Thymus (tissue), 14 donors: Measurements from ENCODE around the gene RBM14. TPM values are rescaled to one million over a fixed set of nuclear protein-coding genes. Genes with fewer than 3 reads are reported as not detected.

ENCODE experiments used
- DNase-seq, 9 donors: peaks; one replicate each; pipeline ENCODE4 v3.0.0-alpha.2; 2013; ENCODE audit warnings: low spot score in 9 of 9, low read depth in 6 of 9, missing footprints in 1 of 9
- H3K27ac ChIP-seq, 2 donors: one replicate each; pipeline ENCODE4 v1.5.1; 2013; ENCODE audit warnings: control low read depth in 1 of 2, low read depth in 1 of 2, low read length in 1 of 2, mild to moderate bottlenecking in 1 of 2, moderate library complexity in 1 of 2
- H3K27me3 ChIP-seq, 2 donors: one replicate each; pipeline ENCODE4 v1.5.1; 2013; ENCODE audit warnings: low read length in 1 of 2; ENCODE audit not compliant: control insufficient read depth in 2 of 2, insufficient read depth in 1 of 2
- H3K36me3 ChIP-seq, 2 donors: one replicate each; pipeline ENCODE4 v1.5.1; 2013; ENCODE audit warnings: low read length in 1 of 2, mild to moderate bottlenecking in 1 of 2, moderate library complexity in 1 of 2; ENCODE audit not compliant: control insufficient read depth in 2 of 2, insufficient read depth in 2 of 2
- H3K4me1 ChIP-seq, 2 donors: one replicate each; pipeline ENCODE4 v1.5.1; 2013; ENCODE audit warnings: low read length in 2 of 2; ENCODE audit not compliant: control insufficient read depth in 2 of 2, insufficient read depth in 2 of 2
- H3K4me3 ChIP-seq, 2 donors: one replicate each; pipeline ENCODE4 v1.5.1; 2013; ENCODE audit warnings: low read length in 2 of 2, control low read depth in 1 of 2, mild to moderate bottlenecking in 1 of 2
- H3K9me3 ChIP-seq, 2 donors: one replicate each; pipeline ENCODE4 v1.5.1; 2013; ENCODE audit warnings: low read length in 1 of 2, mild to moderate bottlenecking in 1 of 2; ENCODE audit not compliant: control insufficient read depth in 2 of 2, insufficient read depth in 1 of 2
- WGBS: extraction: QIAGEN DNeasy Blood & Tissue Kit; methylation state at CpG from one replicate; pipeline ENCODE4 v1.1.7; 2013; 5-methylcytosine and 5-hydroxymethylcytosine counted together
- long read RNA-seq, 10 donors: transcript quantifications; one replicate each; lab custom pipeline, GENCODE V29; 2026
- polyA plus RNA-seq: library from polyadenylated mRNA; stranded (reverse); fragments of 200-250 nt; gene quantifications from one replicate; pipeline ENCODE4 v1.2.3, GENCODE V29; 2013
- total RNA-seq: library from RNA; stranded (reverse); fragments of 120-200 nt; gene quantifications from one replicate; pipeline ENCODE4 v1.2.4, GENCODE V29; 2013
- donor health status: healthy.

The RBM14 gene, protein sequence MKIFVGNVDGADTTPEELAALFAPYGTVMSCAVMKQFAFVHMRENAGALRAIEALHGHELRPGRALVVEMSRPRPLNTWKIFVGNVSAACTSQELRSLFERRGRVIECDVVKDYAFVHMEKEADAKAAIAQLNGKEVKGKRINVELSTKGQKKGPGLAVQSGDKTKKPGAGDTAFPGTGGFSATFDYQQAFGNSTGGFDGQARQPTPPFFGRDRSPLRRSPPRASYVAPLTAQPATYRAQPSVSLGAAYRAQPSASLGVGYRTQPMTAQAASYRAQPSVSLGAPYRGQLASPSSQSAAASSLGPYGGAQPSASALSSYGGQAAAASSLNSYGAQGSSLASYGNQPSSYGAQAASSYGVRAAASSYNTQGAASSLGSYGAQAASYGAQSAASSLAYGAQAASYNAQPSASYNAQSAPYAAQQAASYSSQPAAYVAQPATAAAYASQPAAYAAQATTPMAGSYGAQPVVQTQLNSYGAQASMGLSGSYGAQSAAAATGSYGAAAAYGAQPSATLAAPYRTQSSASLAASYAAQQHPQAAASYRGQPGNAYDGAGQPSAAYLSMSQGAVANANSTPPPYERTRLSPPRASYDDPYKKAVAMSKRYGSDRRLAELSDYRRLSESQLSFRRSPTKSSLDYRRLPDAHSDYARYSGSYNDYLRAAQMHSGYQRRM
- 27.2 TPM for total RNA-seq
- 70.4 TPM for polyA plus RNA-seq
- long read RNA-seq, donor 1, partial matches to known transcripts: 0 of 1 reads
- long read RNA-seq, donor 1, other reads (novel, unspliced or antisense): 0 of 1 reads
- long read RNA-seq, donor 2: 0 reads
- long read RNA-seq, donor 3, transcript RBM14-201 (3 exons, 2,828 nt): major isoform, 5 of 44 reads
- long read RNA-seq, donor 3, partial matches to known transcripts: 37 of 44 reads
- long read RNA-seq, donor 3, other reads (novel, unspliced or antisense): 0 of 44 reads
- long read RNA-seq, donor 4, transcript RBM14-201 (3 exons, 2,828 nt): major isoform, 10 of 29 reads
- long read RNA-seq, donor 4, partial matches to known transcripts: 19 of 29 reads
- long read RNA-seq, donor 4, other reads (novel, unspliced or antisense): 0 of 29 reads
- long read RNA-seq, donor 5, transcript RBM14-201 (3 exons, 2,828 nt): major isoform, 9 of 61 reads
- long read RNA-seq, donor 5, partial matches to known transcripts: 48 of 61 reads
- long read RNA-seq, donor 5, other reads (novel, unspliced or antisense): 0 of 61 reads
- long read RNA-seq, donor 6, transcript RBM14-201 (3 exons, 2,828 nt): major isoform, 7 of 22 reads
- long read RNA-seq, donor 6, partial matches to known transcripts: 15 of 22 reads
- long read RNA-seq, donor 6, other reads (novel, unspliced or antisense): 0 of 22 reads
- long read RNA-seq, donor 7, transcript RBM14-201 (3 exons, 2,828 nt): major isoform, 5 of 14 reads
- long read RNA-seq, donor 7, partial matches to known transcripts: 9 of 14 reads
- long read RNA-seq, donor 7, other reads (novel, unspliced or antisense): 0 of 14 reads
- long read RNA-seq, donor 8, transcript RBM14-201 (3 exons, 2,828 nt): major isoform, 6 of 13 reads
- long read RNA-seq, donor 8, partial matches to known transcripts: 6 of 13 reads
- long read RNA-seq, donor 8, other reads (novel, unspliced or antisense): 0 of 13 reads
- long read RNA-seq, donor 9, transcript RBM14-201 (3 exons, 2,828 nt): major isoform, 5 of 21 reads
- long read RNA-seq, donor 9, partial matches to known transcripts: 16 of 21 reads
- long read RNA-seq, donor 9, other reads (novel, unspliced or antisense): 0 of 21 reads
- long read RNA-seq, donor 10, partial matches to known transcripts: 32 of 35 reads
- long read RNA-seq, donor 10, other reads (novel, unspliced or antisense): 0 of 35 reads

- Histone ChIP-seq H3K27ac (peak within 1 kb of the TSS; percentile 96 to 99), H3K27me3 (no peaks in the 10 kb centered on the region), H3K36me3 (peaks cover 2 to 24% of the 10 kb centered on the region in 2 donors), H3K4me3 (peak within 1 kb of the TSS; percentile 78 to 92), H3K4me1 (peaks cover 22 to 43% of the 10 kb centered on the region in 2 donors), H3K9me3 (no peaks in the 10 kb centered on the region)
- WGBS: under 1% methylated on average over 90 of the region's 90 CpGs
- peak; percentile 97 to 100 (median 98) for DNase-seq
Observed at GRCh38 chr11:66616379-66617154, at the start of gene RBM14. RBM14 (plus strand) TSS chr11:66616630; CDS start chr11:66616721, 91 bp downstream.

DNA sequence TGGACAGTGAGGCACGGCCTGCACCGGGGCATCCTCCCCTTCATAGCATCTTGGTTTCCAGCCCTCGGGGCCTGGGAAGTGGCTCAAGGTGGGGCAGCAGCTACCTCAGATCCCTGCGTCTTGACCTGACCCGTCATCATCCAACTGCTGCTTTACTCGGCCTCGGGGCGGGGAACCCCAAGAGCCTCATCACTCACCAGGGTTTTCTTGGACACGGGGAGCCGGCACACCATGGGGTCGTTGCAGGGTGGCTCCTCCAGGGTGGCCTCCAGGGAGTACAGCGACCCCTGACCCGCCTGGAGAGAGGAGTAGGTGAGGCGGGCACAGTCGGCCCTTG lies 48.7 kb upstream of the RBM14 start:
- Histone ChIP-seq H3K9me3 (peaks cover 0 to 5% of the 10 kb centered on the region in 2 donors), H3K27me3 (peaks cover 19 to 61% of the 10 kb centered on the region in 2 donors), H3K36me3 (no peaks in the 10 kb centered on the region), H3K4me1 (peaks cover 6 to 7% of the 10 kb centered on the region in 2 donors), H3K4me3 (peak overlapping the region in 1 of 2 donors; percentile 58), H3K27ac (no peak overlapping the region)
- WGBS: 75% methylated on average over 15 of the region's 15 CpGs
- DNase-seq: no peak

- Histone ChIP-seq H3K27ac (no peak within 1 kb of the TSS), H3K36me3 (no peaks in the 10 kb centered on the region), H3K9me3 (peaks cover 0 to 5% of the 10 kb centered on the region in 2 donors), H3K4me1 (peaks cover 6 to 7% of the 10 kb centered on the region in 2 donors), H3K4me3 (peak within 1 kb of the TSS in 1 of 2 donors; percentile 58), H3K27me3 (peaks cover 19 to 61% of the 10 kb centered on the region in 2 donors)
- peak in 3 of 9 donors; percentile 44 to 57 (median 46) for DNase-seq
- 9% methylated on average over 77 of the region's 77 CpGs for WGBS
Observed at GRCh38 chr11:66568124-66568916, 48.1 kb upstream of the RBM14 start, which contains the start of gene CTSF. CTSF (minus strand) TSS chr11:66568606; CDS start chr11:66568486, 120 bp downstream.

DNA sequence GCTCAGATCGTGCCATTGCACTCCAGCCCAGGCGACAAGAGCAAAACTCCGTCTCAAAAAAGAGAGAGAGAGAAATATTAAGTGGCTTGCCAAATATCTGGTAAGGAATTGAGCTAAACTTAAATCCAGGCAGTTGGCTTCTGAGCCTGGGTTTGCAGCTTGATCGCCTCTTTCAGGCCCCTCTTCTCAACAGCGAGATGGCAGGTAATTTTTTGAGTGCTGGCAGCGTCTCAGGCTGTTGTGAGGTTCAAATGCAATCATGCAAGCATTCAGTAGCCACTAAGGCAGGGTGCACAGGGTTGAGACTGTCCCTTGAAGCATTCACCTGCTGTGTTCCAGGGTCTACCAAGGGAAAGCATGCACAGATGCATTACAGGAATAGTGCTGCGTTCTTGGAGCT lies 47.4 kb upstream of the RBM14 start:
- Histone ChIP-seq H3K36me3 (no peaks in the 10 kb centered on the region), H3K27ac (no peak overlapping the region), H3K27me3 (peaks cover 19 to 61% of the 10 kb centered on the region in 2 donors), H3K4me1 (peaks cover 6 to 7% of the 10 kb centered on the region in 2 donors), H3K4me3 (no peak overlapping the region), H3K9me3 (peaks cover 0 to 5% of the 10 kb centered on the region in 2 donors)
- no peak for DNase-seq
- WGBS: 95% methylated on average over 7 of the region's 7 CpGs

- no peak for DNase-seq
- peaks cover 19 to 53% of the 10 kb centered on the region in 2 donors for H3K27me3 ChIP-seq
- H3K9me3 ChIP-seq: peaks cover 0 to 5% of the 10 kb centered on the region in 2 donors
- H3K36me3 ChIP-seq: no peaks in the 10 kb centered on the region
- no peak overlapping the region for H3K27ac ChIP-seq
- H3K4me1 ChIP-seq: peaks cover 6 to 7% of the 10 kb centered on the region in 2 donors
- no peak overlapping the region for H3K4me3 ChIP-seq
- 78% methylated on average over 5 of the region's 5 CpGs for WGBS
Observed at GRCh38 chr11:66570079-66570849, 46.2 kb upstream of the RBM14 start.

GRCh38 chr11:66570850-66571180 lies 45.6 kb upstream of the RBM14 start:
- Histone ChIP-seq H3K4me3 (no peak overlapping the region), H3K27me3 (peaks cover 19 to 49% of the 10 kb centered on the region in 2 donors), H3K9me3 (peaks cover 0 to 5% of the 10 kb centered on the region in 2 donors), H3K4me1 (peaks cover 6 to 7% of the 10 kb centered on the region in 2 donors), H3K27ac (no peak overlapping the region), H3K36me3 (no peaks in the 10 kb centered on the region)
- DNase-seq: no peak
- WGBS: 89% methylated on average over 2 of the region's 2 CpGs
